RWPE1 (cell line): Measurements from ENCODE around the gene PEX1.

ENCODE experiments used
- CTCF ChIA-PET: fragments of 350-600 bp; sonication (Branson Sonifier 250); formaldehyde crosslinking; extraction: SDS; loops from one replicate; lab custom pipeline; 2021; lab: Yijun Ruan, JAX
- POLR2A ChIA-PET: fragments of 400-600 bp; formaldehyde crosslinking; extraction: SDS; loops from one replicate; lab custom pipeline; 2020; ENCODE audit warnings: antibody characterized with exemption; ENCODE audit not compliant: low non-redundant PET; lab: Yijun Ruan, JAX
- DNase-seq: peaks from one replicate; pipeline ENCODE4 v3.0.0; 2012; ENCODE audit warnings: low spot score
- H3K27ac ChIP-seq: fragments of 450-650 bp; 2 replicates; pipeline ENCODE4 v1.5.1; 2017
- CTCF ChIP-seq: fragments of 450-650 bp; conservative IDR thresholded peaks from 2 replicates; pipeline ENCODE4 v1.5.1; 2017; ENCODE audit warnings: low read depth, mild to moderate bottlenecking

The PEX1 gene

GRCh38 chr7:92513167-92513902 is 15.0 kb downstream of the PEX1 start:
- no peak overlapping the region for H3K27ac ChIP-seq
- DNase-seq = no peak
- TF ChIP-seq CTCF = no peak
- ChIA-PET CTCF (interaction anchor here (1.0 kb wide), 1 partner anchor 66 kb away, joined by 3 read pairs; the partner anchor contains the start of gene GATAD1), POLR2A (no interaction called here)

- ChIA-PET POLR2A (no interaction called here), CTCF (no interaction called here)
Measured at GRCh38 chr7:92508946-92509345, 19.4 kb downstream of the PEX1 start.

GRCh38 chr7:92506363-92506762 is 22.0 kb downstream of the PEX1 start:
- POLR2A ChIA-PET = no interaction called here
- CTCF ChIA-PET = interaction anchor here (0.7 kb wide), 1 partner anchor 37 kb away, joined by 3 read pairs; no protein-coding TSS in a partner anchor
- no peak for DNase-seq
- TF ChIP-seq CTCF = no peak
- no peak overlapping the region for H3K27ac ChIP-seq

More at GRCh38 chr7:92508946-92509345, 19.4 kb downstream of the PEX1 start:
- no peak for TF ChIP-seq CTCF
- no peak for DNase-seq
- H3K27ac ChIP-seq = no peak overlapping the region

GRCh38 chr7:92504563-92504962 is 23.8 kb downstream of the PEX1 start:
- DNase-seq = no peak
- ChIA-PET POLR2A (no interaction called here), CTCF (no interaction called here)
- no peak for TF ChIP-seq CTCF
- no peak overlapping the region for H3K27ac ChIP-seq

- H3K27ac ChIP-seq = no peak overlapping the region
- ChIA-PET POLR2A (no interaction called here), CTCF (no interaction called here)
- no peak for TF ChIP-seq CTCF
- DNase-seq = no peak
Measured at GRCh38 chr7:92503767-92504166, 24.6 kb downstream of the PEX1 start.

GRCh38 chr7:92498557-92498956 is 29.8 kb downstream of the PEX1 start:
- ChIA-PET CTCF (no interaction called here), POLR2A (interaction anchor here (0.7 kb wide), 1 partner anchor 733 kb away, joined by 6 read pairs; no protein-coding TSS in a partner anchor)
- TF ChIP-seq CTCF = no peak
- H3K27ac ChIP-seq = no peak overlapping the region
- no peak for DNase-seq
